Adipose tissue (tissue), 3 donors: ENCODE measurements around the gene RGS7. TPM values are rescaled to one million over a fixed set of nuclear protein-coding genes. Genes with fewer than 3 reads are reported as not detected.
"Not testable (repeated sequence)": the region's sequence is repeated elsewhere in the genome, so short reads cannot be mapped to it uniquely, and the experiment has no call there.

Experiments used
- H3K27ac ChIP-seq: one replicate; pipeline ENCODE4 v1.5.1; 2013; ENCODE audit warnings: low read depth, low read length
- WGBS, 3 donors: extraction: QIAGEN DNeasy Blood & Tissue Kit; methylation state at CpG; one replicate each; pipeline ENCODE4 v1.1.7; 2013; 5-methylcytosine and 5-hydroxymethylcytosine counted together
- polyA plus RNA-seq, 3 donors: library from polyadenylated mRNA; stranded (reverse); fragments of 200-250 nt; gene quantifications; one replicate each; pipeline ENCODE4 v1.2.3, GENCODE V29; 2013
- donor health status: healthy with polysubstance abuse.
- donor health status: Bipolar disorder and iron deficiency.
- donor health status: healthy.

Gene RGS7
- polyA plus RNA-seq, 3 donors = 0.13 to 0.28 TPM; not detected in 1

DNA sequence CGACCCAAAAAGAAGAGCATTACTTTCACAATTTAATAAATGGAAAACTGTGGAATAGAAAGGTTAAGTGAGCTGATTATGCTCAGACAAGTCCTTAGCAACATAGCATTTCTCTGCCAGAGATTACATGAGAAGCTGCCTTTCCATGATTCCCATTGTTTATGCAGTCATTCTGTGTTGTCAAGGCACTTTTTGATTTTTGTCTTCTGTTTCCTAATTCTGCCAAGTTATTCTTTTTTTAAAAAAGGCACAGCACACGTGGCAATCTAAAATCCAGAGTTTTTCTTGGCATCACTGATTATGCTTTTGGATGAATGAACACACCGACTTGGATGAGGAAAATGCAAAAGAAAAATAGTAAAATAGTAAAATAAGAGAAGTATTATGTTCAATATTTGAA, 185.0 kb downstream of the RGS7 start:
- no peak overlapping the region for H3K27ac ChIP-seq
- WGBS, 3 donors = 38 to 46% (median 44%) methylated on average over 3 of the region's 3 CpGs

DNA sequence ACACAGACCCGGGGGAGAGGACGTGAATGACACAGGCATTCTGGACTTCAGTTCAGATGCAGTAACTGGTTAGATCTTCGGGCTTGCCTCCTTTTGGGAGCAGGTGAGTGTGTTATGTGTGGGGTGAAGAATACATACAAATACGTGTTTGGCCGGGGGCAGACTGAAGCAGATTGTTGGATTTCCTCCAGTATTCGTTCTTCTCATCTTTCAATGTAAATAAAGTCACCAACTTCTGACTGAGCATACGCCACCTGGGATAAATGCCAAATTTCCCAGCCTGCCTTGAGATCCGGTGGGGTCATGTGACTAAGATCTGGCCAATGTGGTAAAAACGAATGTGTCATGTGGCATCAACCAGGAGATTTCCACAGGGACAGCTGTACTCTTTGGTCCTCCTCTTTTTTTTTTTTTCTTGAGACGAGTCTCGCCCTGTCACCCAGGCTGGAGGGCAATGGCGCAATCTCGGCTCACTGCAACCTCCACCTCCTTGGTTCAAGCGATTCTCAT, 189.8 kb downstream of the RGS7 start:
- WGBS, 3 donors = 74 to 86% (median 83%) methylated on average over 14 of the region's 14 CpGs
- no peak overlapping the region for H3K27ac ChIP-seq

DNA sequence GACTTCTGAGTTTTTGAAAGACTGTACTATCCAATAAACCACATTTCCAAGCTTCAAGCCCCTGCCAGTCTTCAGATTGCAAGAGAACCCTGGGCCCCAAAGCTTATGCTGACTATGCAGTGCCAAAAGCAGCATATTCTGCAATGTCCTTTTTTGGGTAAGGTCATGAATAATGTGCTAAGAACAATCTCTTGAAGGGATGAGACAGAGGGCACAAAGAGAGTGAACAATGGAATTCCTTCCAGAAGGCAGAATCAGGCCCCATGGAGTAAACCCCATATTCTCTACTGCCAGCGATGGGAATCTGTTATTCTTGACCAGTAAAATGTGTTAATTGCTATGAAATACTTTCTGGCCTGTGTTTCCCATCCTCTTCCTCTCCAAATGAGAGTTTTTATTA, 190.4 kb downstream of the RGS7 start:
- WGBS, 3 donors = 79 to 96% (median 83%) methylated on average over 1 of the region's 1 CpG
- no peak overlapping the region for H3K27ac ChIP-seq

DNA sequence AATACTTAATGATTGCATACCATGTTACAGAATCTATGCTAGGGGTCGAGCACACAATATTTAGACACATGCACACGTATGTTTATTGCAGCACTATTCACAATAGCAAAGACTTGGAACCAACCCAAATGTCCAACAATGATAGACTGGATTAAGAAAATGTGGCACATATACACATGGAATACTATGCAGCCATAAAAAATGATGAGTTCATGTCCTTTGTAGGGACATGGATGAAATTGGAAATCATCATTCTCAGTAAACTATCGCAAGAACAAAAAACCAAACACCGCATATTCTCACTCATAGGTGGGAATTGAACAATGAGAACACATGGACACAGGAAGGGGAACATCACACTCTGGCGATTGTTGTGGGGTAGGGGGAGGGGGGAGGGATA, 191.7 kb downstream of the RGS7 start:
- 82 to 88% (median 82%) methylated on average over 3 to 4 of the region's 5 CpGs for WGBS, 3 donors
- not testable (repeated sequence) for H3K27ac ChIP-seq

DNA sequence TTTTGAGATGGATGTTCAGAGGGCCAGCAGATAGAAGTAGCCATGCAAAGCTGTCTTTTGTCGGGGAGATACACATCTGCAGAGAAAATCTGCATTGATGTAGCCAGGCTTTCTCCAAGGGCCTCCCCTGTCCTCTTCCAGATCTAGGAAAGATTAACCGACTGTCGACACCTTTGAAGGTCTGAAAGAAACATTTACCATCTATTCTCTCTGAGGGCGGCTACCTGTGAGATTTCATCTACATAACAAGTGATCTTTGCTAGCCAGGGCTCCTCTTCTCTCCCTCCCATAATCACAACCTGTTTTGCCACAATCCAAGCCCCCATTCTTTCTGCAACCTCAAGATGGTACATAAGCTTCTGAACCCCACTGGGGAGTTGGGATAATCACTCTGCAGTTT, 193.6 kb downstream of the RGS7 start:
- H3K27ac ChIP-seq = no peak overlapping the region

DNA sequence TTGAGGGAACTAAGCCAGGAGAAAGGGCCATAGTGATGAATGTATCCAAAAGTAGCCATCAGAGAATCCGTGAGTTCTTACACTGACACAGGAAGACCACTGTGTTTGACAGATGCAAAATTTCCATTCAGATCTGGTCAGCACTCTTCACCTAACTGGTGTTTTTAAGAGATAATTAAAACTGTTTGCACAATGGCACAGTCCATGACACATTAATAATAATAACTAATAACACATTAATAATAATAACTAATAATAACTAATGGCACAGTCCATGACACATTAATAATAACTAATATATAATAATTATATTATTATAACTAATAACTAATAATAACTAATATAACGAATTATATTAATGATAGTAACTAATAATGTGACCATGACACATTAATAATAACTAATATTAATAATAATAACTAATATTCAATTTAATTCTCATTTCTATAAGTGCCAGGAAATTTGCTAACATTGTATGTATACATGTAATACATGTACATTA, 195.8 kb downstream of the RGS7 start:
- 71 to 81% (median 75%) methylated on average over 2 of the region's 2 CpGs for WGBS, 3 donors
- H3K27ac ChIP-seq = no peak overlapping the region

More for the DNA sequence above, 193.6 kb downstream of the RGS7 start:
- 32 to 44% (median 41%) methylated on average over 4 of the region's 4 CpGs for WGBS, 3 donors

DNA sequence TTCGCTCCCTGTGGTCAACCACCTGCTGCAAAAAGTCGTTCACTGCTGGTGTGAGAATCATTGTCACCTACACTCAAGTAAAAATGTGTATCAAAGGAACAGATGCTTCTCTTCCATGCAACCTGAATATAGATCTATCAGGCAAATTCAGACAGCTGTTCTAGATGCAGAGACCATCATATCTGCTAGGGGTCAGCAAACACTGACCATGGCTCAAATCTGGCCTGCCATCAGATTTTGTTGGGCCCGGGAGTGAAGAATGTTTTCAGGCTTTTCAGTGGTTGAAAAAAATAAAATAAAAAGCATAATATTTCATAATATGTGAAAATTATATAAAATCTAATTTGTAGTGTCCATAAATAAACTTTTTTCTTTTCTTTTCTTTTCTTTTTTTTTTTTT, 199.6 kb downstream of the RGS7 start:
- 74 to 94% (median 81%) methylated on average over 3 of the region's 3 CpGs for WGBS, 3 donors
- no peak overlapping the region for H3K27ac ChIP-seq

DNA sequence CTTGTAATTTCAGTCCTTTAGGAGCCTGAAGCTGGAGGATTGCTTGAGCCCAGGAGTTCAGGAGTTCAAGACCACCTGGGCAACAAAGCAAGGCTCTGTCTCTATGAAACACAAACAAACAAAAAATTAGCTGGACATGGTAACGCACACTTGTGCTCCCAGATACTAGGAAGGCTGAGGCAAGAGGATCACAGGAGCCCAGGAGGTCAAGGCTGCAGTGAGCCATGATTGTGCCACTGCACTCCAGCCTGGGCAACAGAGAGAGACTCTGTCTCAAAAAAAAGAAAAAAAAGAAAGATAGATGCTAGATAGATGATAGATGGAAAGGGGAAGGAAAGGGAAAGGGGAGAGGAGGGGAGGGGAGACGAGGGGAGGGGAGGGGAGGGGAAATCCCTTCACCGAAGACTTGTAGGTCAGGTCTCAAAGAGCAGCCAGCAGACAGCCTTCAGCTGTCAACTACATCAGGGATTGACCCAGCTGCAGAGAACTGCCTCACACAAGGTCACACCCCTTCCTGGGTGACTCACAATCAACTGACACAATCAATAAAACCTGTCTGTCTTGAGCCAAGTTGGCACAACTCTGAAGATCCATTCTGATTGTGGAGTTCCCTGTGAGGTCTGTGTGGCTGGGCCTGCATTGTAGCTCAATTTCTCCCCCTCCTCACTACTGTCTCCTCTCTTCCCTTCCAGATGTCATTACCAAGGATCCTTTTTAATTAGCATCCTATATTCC, 200.6 kb downstream of the RGS7 start:
- H3K27ac ChIP-seq = no peak overlapping the region
- WGBS, 3 donors = 15 to 41% (median 36%) methylated on average over 3 of the region's 3 CpGs

DNA sequence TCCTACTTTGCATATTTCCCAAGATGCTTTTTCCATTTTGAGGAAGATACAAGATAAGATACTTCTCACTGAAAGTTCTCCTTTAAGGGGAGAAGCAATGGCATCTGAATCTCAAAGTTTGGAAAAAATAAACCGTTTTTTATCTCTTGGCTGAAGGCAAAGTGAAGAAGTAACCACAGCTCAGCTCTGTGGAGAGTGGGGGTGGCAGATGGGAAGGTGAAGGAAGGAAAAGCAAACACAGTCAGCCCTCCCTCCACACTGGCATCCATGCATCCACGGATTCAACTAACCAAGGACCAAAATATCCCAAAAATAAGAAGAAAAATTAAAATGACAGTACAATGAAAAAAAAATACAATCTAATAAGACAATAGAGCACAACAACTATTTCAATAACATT, 211.1 kb downstream of the RGS7 start:
- no peak overlapping the region for H3K27ac ChIP-seq
- WGBS, 3 donors = 45 to 53% (median 45%) methylated on average over 2 of the region's 2 CpGs

DNA sequence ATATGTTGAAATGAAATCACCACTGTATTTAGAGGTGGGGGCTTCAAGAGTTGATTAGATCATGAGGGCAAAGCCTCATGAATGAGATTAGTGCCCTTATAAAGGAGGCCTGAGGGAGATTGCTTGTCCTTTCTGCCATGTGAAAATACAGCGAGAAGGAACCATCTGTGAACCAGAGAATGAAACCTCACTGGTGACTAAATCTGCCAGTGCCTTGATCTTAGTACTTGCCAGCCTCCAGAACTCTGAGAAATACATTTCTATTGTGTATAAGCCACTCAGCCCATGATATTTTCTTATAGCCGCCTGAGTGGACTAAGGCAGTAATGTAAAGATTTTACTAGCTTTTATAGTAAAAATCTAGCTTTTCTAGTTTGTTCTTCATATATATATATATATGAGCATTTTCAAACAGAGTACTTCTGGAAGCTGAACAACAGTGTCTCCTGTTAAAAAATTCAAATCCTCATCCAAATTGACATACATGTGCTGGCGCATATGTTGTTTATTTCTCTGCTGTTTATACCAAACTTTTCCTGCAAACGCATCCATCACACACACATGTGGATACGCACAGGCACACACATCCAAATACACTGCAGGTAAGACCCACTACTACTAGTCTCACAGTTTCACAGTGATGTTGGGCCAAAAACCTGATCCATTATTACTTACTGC, 213.1 kb downstream of the RGS7 start:
- 86 to 94% (median 93%) methylated on average over 5 of the region's 5 CpGs for WGBS, 3 donors
- no peak overlapping the region for H3K27ac ChIP-seq

DNA sequence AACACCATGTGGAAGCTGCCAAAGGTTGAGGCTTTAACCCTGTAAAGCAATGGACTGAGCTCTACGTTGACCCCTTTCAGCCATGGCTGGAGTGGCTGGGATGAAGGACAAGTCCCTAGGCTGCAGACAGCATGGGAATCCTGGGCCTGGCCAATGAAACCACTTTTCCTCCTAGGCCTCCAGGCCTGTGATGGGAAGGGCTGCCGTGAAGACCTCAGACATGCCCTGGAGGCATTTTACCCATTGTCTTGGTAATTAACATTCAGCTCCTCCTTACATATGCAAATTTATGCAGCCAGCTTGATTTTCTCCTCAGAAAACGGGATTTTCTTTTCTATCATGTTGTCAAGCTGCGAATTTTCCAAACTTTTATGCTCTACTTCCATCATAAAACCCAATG, 214.5 kb downstream of the RGS7 start:
- WGBS, 3 donors = 77 to 87% (median 81%) methylated on average over 4 of the region's 4 CpGs

DNA sequence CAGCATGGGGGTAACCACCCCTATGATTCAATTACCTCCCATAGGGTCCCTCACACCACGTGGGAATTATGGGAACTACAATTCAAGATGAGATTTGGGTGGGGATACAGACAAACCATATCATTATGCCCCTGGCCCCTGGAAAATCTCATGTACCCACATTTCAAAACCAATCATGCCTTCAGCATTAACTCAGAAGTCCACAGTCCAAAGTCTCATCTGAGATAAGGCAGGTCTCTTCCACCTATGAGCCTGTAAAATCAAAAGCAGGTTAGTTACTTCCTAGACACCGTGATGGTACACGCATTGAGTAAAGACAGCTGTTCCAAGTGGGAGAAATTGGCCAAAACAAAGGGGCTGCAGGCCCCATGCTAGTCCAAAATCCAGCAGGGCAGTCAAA, 215.4 kb downstream of the RGS7 start:
- H3K27ac ChIP-seq = not testable (repeated sequence)
- 72 to 76% (median 76%) methylated on average over 3 of the region's 3 CpGs for WGBS, 3 donors

More for the DNA sequence above, 214.5 kb downstream of the RGS7 start:
- H3K27ac ChIP-seq = no peak overlapping the region

DNA sequence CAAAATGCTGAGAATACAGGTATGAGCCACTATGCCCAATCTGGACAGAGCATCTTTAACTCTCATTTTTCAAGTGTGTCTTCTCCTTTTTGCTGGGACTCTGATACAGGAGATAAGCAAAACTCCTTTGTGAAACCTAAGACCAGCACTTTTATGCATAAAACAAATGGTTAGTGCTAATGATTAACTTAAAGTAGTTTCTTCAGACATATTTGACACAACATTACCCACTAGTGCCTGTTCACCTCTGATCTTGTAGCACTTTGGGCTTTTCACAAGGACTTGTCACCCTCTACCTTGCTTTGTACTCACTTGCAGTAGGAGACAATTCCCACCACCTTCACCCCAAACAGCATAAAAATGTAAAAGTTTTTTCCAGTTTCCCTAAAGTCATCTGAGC, 216.3 kb downstream of the RGS7 start:
- no peak overlapping the region for H3K27ac ChIP-seq

DNA sequence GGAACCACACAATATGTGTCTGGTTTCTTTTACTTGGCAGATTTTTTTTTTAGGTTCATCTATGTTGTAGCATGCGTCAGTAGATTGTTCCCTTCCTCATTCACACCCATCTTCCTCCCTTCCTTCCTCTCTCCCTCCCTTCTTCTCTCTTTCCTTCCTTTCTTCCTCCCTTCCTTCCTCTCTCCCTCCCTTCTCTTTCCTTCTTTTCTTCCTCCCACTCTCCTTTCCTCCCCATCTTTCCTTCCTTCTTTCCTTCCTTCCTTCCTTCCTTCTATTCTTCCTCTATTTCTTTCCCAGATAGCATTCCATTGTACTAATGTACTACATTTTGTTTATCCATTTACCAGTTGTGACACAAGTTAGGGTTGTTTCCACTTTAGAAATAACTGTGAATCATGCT, 218.0 kb downstream of the RGS7 start:
- H3K27ac ChIP-seq = no peak overlapping the region
- WGBS, 3 donors = 52 to 67% (median 53%) methylated on average over 1 of the region's 1 CpG

DNA sequence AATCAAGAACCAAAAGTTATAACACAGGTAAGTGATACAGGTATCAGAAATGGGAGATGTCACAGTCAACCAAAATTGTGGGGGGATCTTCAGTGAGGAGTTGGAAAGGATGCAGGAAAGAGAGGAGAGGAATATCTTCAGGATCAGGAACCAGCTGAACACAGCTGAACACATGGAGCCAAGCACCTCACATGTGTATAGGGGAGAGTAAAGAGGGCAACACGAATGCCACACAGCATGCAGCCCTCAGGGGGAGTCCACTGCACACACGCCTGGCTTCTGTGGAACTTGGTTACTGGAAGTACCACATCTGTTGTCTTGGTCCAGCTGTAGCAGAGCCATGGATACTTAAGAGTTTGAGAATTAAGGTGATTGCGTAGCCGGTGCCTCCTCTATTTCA, 218.8 kb downstream of the RGS7 start:
- 83 to 90% (median 84%) methylated on average over 4 of the region's 4 CpGs for WGBS, 3 donors
- H3K27ac ChIP-seq = no peak overlapping the region

DNA sequence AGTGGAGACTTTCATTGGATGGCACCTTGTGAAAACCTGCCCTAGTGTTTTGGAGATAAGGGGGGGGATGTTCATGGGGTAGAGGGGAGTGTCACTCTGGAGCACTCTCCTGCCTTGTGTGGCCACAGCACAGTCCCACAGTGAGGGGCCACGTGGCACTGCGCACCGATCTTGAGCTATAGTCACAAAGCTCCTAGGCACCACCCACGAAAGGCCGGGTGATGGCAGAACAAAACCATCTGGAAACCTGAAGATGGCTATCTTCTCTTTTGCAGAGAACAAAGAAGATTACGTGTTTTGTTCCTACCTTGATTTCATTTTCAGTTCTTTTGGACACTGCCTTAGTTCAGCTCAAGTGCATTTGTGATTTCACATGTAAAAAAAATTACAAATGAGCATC, 220.6 kb downstream of the RGS7 start:
- H3K27ac ChIP-seq = no peak overlapping the region
- 85 to 88% (median 88%) methylated on average over 6 of the region's 6 CpGs for WGBS, 3 donors

DNA sequence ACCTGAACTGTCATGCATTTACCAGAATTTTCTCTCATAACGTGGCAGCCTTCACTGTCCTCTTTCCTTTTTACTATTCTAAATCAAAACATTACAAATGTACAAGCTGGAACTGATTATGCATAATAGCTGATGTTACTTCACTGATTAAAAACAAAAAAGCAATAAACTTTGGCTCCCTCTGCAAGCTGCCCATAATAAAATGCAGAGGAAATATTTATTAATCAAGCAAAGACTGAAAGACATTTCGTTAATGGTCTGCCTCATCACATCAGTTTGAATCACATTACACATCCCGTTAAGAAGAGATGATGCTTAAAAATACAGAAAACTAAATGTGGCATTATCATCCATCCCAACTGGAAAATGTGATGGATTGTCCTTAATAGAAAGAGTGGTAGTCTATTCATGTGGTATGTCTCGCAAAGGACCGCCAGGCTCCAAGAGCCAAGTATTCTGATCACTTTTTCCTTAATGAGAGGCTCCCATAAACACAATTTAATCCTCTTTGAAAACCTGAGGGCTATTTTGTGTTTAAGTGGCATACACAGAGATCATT, 225.3 kb downstream of the RGS7 start:
- WGBS, 3 donors = 81% methylated on average over 5 of the region's 5 CpGs
- no peak overlapping the region for H3K27ac ChIP-seq

DNA sequence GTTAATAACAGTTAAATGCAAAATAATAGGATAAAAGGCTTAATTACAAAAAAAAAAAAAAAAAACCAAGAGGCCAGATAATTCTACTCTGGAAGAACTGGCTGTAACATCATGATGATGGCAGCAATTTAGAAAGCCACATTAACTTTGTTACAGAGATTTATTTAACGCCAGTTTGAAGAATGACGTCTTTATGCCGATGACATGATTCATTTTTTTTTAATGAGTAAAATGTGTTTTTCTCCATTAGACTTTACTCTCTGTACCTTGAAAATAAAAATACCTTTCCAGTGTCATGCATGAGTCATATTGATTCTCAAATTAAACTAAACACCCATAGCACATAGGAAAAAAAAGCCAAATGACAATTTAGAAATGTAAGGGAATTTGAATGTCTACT, 226.1 kb downstream of the RGS7 start:
- 55 to 88% (median 85%) methylated on average over 3 of the region's 3 CpGs for WGBS, 3 donors
- no peak overlapping the region for H3K27ac ChIP-seq

DNA sequence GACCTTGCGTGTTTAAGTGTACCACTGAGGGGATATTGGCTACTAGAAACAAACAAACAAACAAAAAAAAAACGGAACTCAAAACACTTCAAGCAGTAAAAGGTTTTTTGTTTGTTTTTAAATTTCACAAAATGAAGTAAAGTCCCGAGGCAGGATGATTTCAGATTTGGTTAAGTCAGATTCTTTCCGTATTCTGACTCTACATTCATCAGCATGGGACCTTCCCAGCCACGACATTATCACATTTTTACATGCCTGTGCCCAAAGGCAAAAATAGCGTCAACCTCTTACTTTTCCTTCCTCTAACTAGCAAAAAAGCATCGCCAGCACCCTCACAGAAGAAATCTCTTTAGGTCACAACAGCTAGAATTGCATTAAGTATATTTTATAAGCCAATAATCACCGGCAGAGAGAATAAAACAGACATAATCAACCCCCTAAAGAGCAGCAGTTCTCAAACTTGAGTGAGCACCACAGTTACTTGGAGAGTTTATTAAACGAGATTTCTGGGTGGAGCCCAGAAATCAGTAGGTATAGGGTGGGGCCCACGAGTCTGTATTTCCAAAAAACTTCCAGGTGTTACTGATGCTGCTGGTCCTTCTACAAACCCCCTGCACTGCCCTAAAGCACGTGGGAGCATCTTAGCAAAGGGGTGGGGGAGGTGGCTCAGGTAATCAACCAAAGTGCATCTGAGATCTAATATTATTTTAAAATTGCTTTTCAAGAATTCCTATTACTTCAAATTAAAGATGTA, 227.6 kb downstream of the RGS7 start:
- no peak overlapping the region for H3K27ac ChIP-seq
- WGBS, 3 donors = 53 to 67% (median 56%) methylated on average over 11 of the region's 11 CpGs
